GM23338 (cell line): ENCODE measurements around the gene C1QTNF1. TPM values are rescaled to one million over a fixed set of nuclear protein-coding genes. Genes with fewer than 3 reads are reported as not detected.

Source experiments
- ATAC-seq: fragments of 200-7000 bp; cut with Tn5 transposase; 3 replicates; pipeline ENCODE4 v1.9.1; 2020
- DNase-seq: peaks from one replicate; pipeline ENCODE4 v3.0.0-alpha.2; 2015; ENCODE audit warnings: low spot score
- H2AFZ ChIP-seq: fragments of 200-600 bp; sonication (generic); 2 replicates; pipeline ENCODE4 v1.8.0; 2016; ENCODE audit warnings: antibody characterized with exemption, mild to moderate bottlenecking, moderate library complexity
- H3F3A ChIP-seq: fragments of 200-600 bp; sonication (generic); replicated peaks from 2 replicates; pipeline ENCODE4 v1.8.0; 2017; ENCODE audit warnings: antibody characterized with exemption, mixed run types, low read depth
- H3K27ac ChIP-seq: fragments of 200-600 bp; sonication (generic); 2 replicates; pipeline ENCODE4 v1.6.1; 2016; ENCODE audit warnings: low read depth
- H3K27me3 ChIP-seq: fragments of 200-600 bp; sonication (generic); 2 replicates; pipeline ENCODE4 v1.8.0; 2016; ENCODE audit warnings: mild to moderate bottlenecking, mixed run types, moderate library complexity; ENCODE audit not compliant: insufficient read depth
- H3K36me3 ChIP-seq: fragments of 200-600 bp; sonication (generic); 2 replicates; pipeline ENCODE4 v1.8.0; 2016; ENCODE audit warnings: mild to moderate bottlenecking; ENCODE audit not compliant: insufficient read depth
- H3K4me1 ChIP-seq: fragments of 200-600 bp; sonication (generic); 2 replicates; pipeline ENCODE4 v1.8.0; 2016; ENCODE audit warnings: mild to moderate bottlenecking, moderate library complexity; ENCODE audit not compliant: insufficient read depth
- H3K4me2 ChIP-seq: fragments of 200-600 bp; sonication (generic); 2 replicates; pipeline ENCODE4 v1.7.1; 2017; ENCODE audit warnings: mixed run types
- H3K4me3 ChIP-seq: fragments of 200-600 bp; sonication (generic); 2 replicates; pipeline ENCODE4 v1.6.1; 2016; ENCODE audit warnings: mixed run types
- H3K79me2 ChIP-seq: fragments of 200-600 bp; sonication (generic); replicated peaks from 2 replicates; pipeline ENCODE4 v1.8.0; 2017; ENCODE audit warnings: mild to moderate bottlenecking; ENCODE audit not compliant: insufficient read depth
- H3K9me2 ChIP-seq: fragments of 200-600 bp; sonication (generic); 2 replicates; pipeline ENCODE4 v1.8.0; 2017; ENCODE audit not compliant: insufficient read depth
- H4K20me1 ChIP-seq: fragments of 200-600 bp; sonication (generic); replicated peaks from 2 replicates; pipeline ENCODE4 v1.8.0; 2017; ENCODE audit warnings: mild to moderate bottlenecking; ENCODE audit not compliant: insufficient read depth
- H3K27ac Mint-ChIP-seq: 2 replicates; pipeline ENCODE4 v1.8.0; 2020; ENCODE audit warnings: inconsistent platforms, mild to moderate bottlenecking, moderate library complexity, mixed read lengths
- H3K27me3 Mint-ChIP-seq: 3 replicates; pipeline ENCODE4 v1.8.0; 2022; ENCODE audit warnings: low read depth, mild to moderate bottlenecking, moderate library complexity, mixed read lengths, inconsistent platforms; ENCODE audit not compliant: insufficient read depth, poor library complexity
- H3K36me3 Mint-ChIP-seq: 3 replicates; pipeline ENCODE4 v1.8.0; 2021; ENCODE audit warnings: low read depth, mild to moderate bottlenecking, inconsistent platforms, moderate library complexity, mixed read lengths
- H3K4me1 Mint-ChIP-seq: 3 replicates; pipeline ENCODE4 v1.8.0; 2020; ENCODE audit warnings: mild to moderate bottlenecking, inconsistent platforms, mixed read lengths
- H3K4me3 Mint-ChIP-seq: 3 replicates; pipeline ENCODE4 v1.8.0; 2021; ENCODE audit warnings: moderate library complexity, mild to moderate bottlenecking, inconsistent platforms, mixed read lengths
- H3K9me3 Mint-ChIP-seq: 3 replicates; pipeline ENCODE4 v1.8.0; 2020; ENCODE audit warnings: moderate library complexity, mild to moderate bottlenecking, inconsistent platforms, mixed read lengths
- CREB1 ChIP-seq: fragments of 250-450 bp; sonication (Bioruptor Pico); IDR thresholded peaks from 2 replicates; pipeline ENCODE4 v1.5.0; 2020; ENCODE audit warnings: low read depth, mild to moderate bottlenecking, moderate library complexity
- CTCF ChIP-seq, 2 experiments: fragments of 200-600 bp in 1 of 2; sonication (generic) in 1 of 2; conservative IDR thresholded peaks; 2 replicates each; pipeline versions ENCODE4 v1.5.1 to v1.6.1; 2016 to 2017; ENCODE audit warnings: antibody characterized with exemption in 2 of 2, low read depth in 2 of 2, mild to moderate bottlenecking in 2 of 2, moderate library complexity in 1 of 2
- ETS1 ChIP-seq: IDR thresholded peaks from 2 replicates; pipeline ENCODE4 v1.6.1; 2016; ENCODE audit warnings: antibody characterized with exemption
- EZH2 ChIP-seq: fragments of 200-600 bp; sonication (generic); IDR thresholded peaks from one replicate; pipeline ENCODE4 v1.8.0; 2017; ENCODE audit warnings: antibody characterized with exemption, mild to moderate bottlenecking, low read depth; ENCODE audit not compliant: unreplicated experiment
- EZH2phosphoT487 ChIP-seq: fragments of 200-600 bp; sonication (generic); IDR thresholded peaks from one replicate; pipeline ENCODE4 v1.8.1; 2018; ENCODE audit warnings: antibody characterized with exemption; ENCODE audit not compliant: unreplicated experiment
- JUNB ChIP-seq: IDR thresholded peaks from one replicate; pipeline ENCODE4 v1.6.1; 2016; ENCODE audit warnings: antibody characterized with exemption; ENCODE audit not compliant: unreplicated experiment
- NANOG ChIP-seq: IDR thresholded peaks from 2 replicates; pipeline ENCODE4 v1.6.1; 2016; ENCODE audit warnings: antibody characterized with exemption, borderline replicate concordance
- POLR2AphosphoS5 ChIP-seq: IDR thresholded peaks from 2 replicates; pipeline ENCODE4 v1.6.1; 2016; ENCODE audit warnings: antibody characterized with exemption, low read depth
- STAT1 ChIP-seq: IDR thresholded peaks from one replicate; pipeline ENCODE4 v1.6.1; 2016; ENCODE audit warnings: antibody characterized with exemption; ENCODE audit not compliant: unreplicated experiment
- ZNF114 ChIP-seq: fragments of 250-450 bp; sonication (Bioruptor Pico); IDR thresholded peaks from 2 replicates; pipeline ENCODE4 v1.5.0; 2020; ENCODE audit warnings: mild to moderate bottlenecking, moderate library complexity
- ZNF331 ChIP-seq: fragments of 250-450 bp; sonication (Bioruptor Pico); IDR thresholded peaks from 2 replicates; pipeline ENCODE4 v1.5.0; 2020; ENCODE audit warnings: low read depth, mild to moderate bottlenecking, moderate library complexity
- polyA plus RNA-seq: library from polyadenylated mRNA; unstranded; fragments of >200 nt; fragmentation: Nextera tagmentation; extraction: Ambion mirVana; gene quantifications from 2 replicates; pipeline ENCODE4 v1.2.1, GENCODE V29; 2016
- total RNA-seq: library from RNA; depleted of rRNA; stranded (reverse); fragments of >200 nt; shearing (Covaris generic); gene quantifications from 2 replicates; pipeline ENCODE4 v1.2.3, GENCODE V29; 2014
- TF ChIP-seq, protein P1 (sequence below): IDR thresholded peaks from one replicate; pipeline ENCODE4 v1.6.1; 2018; ENCODE audit warnings: antibody characterized with exemption; ENCODE audit not compliant: unreplicated experiment

C1QTNF1 gene
- total and polyA plus RNA-seq, 2 experiments from 2014 or later, result 1.1 to 1.9 TPM

DNA sequence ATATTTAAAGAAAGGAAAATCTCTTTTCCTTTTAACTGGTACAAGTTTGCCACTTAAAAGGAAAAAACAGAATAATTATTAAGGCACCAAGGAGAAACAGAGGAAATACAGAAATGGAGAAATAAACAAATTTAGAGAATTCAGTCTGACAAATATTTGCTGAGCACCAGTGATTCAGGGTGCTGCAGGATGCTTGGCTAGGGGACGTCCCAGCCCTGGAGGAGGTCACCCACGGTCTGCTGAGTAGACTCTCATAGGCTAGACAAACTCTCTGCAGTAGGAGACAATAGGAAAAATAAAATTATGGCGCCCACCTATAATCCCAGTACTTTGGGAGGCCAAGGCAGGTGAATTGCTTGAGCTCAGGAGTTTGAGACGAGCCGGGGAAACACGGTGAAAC is 15.9 kb downstream of the C1QTNF1 start (continued):
- no peak for TF ChIP-seq ETS1
- TF ChIP-seq ZNF331, result no peak
- TF ChIP-seq CTCF (conservative IDR thresholded peaks at IDR 0.05; ENCODE audit: low read depth in 2 of 2), result no peak
- no peak for TF ChIP-seq NANOG
- TF ChIP-seq, protein P1, sequence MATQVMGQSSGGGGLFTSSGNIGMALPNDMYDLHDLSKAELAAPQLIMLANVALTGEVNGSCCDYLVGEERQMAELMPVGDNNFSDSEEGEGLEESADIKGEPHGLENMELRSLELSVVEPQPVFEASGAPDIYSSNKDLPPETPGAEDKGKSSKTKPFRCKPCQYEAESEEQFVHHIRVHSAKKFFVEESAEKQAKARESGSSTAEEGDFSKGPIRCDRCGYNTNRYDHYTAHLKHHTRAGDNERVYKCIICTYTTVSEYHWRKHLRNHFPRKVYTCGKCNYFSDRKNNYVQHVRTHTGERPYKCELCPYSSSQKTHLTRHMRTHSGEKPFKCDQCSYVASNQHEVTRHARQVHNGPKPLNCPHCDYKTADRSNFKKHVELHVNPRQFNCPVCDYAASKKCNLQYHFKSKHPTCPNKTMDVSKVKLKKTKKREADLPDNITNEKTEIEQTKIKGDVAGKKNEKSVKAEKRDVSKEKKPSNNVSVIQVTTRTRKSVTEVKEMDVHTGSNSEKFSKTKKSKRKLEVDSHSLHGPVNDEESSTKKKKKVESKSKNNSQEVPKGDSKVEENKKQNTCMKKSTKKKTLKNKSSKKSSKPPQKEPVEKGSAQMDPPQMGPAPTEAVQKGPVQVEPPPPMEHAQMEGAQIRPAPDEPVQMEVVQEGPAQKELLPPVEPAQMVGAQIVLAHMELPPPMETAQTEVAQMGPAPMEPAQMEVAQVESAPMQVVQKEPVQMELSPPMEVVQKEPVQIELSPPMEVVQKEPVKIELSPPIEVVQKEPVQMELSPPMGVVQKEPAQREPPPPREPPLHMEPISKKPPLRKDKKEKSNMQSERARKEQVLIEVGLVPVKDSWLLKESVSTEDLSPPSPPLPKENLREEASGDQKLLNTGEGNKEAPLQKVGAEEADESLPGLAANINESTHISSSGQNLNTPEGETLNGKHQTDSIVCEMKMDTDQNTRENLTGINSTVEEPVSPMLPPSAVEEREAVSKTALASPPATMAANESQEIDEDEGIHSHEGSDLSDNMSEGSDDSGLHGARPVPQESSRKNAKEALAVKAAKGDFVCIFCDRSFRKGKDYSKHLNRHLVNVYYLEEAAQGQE, result no peak

DNA sequence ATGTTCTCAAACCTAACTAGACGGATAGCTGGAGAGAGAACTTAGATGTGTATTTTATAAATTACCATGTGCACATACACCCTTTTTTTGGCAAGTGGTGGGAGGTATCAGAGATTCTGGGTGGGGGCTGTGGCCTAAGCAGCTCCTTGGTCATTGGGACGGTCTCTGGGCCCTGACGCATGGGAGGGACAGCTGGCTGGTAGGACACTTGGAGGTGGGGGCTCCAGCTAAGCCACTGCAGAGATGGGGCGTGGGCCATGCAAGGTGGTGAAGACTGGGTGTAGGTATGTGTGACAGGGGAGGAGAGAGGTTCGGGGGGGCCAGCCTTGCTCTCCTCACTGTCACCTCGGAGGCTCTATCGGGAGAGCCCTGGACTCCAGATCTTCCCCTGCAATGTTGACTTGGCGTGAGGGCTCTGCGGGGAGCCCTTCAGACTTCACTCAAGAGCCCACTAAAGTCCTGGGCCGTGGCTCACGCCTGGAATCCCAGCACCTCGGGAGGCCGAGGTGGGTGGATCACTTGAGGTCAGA is 17.1 kb downstream of the C1QTNF1 start:
- H3K27ac Mint-ChIP-seq, result no peak overlapping the region
- no peak overlapping the region for H3K4me2 ChIP-seq
- no peaks in the 10 kb centered on the region for H3K36me3 ChIP-seq
- H3K36me3 Mint-ChIP-seq, result no peaks in the 10 kb centered on the region; the same call in 2 of the 3 replicates
- no peak overlapping the region for H3K27ac ChIP-seq
- H3K27me3 Mint-ChIP-seq, result peaks cover 12% of the 10 kb centered on the region
- no peaks in the 10 kb centered on the region for H3K4me1 ChIP-seq
- peaks cover 5% of the 10 kb centered on the region; the same call in 1 of the 3 replicates for H3K9me3 Mint-ChIP-seq
- no peaks in the 10 kb centered on the region for H3K79me2 ChIP-seq
- no peak overlapping the region for H2AFZ ChIP-seq
- ATAC-seq, result no peak
- no peak for DNase-seq
- TF ChIP-seq STAT1 (no peak), ZNF114 (CRISPR knock-in tag) (no peak), CTCF (conservative IDR thresholded peaks at IDR 0.05; ENCODE audit: low read depth in 2 of 2) (no peak), CREB1 (CRISPR knock-in tag) (no peak), ETS1 (no peak), ZNF331 (no peak), POLR2AphosphoS5 (no peak), EZH2 (no peak), EZH2phosphoT487 (no peak), NANOG (no peak), JUNB (no peak)
- TF ChIP-seq, protein P1, result no peak
- H4K20me1 ChIP-seq, result no peaks in the 10 kb centered on the region
- no peaks in the 10 kb centered on the region; the same call in 2 of the 3 replicates for H3K4me1 Mint-ChIP-seq
- H3F3A ChIP-seq, result peaks cover 9% of the 10 kb centered on the region
- H3K4me3 ChIP-seq, result no peak overlapping the region
- H3K27me3 ChIP-seq, result no peaks in the 10 kb centered on the region
- H3K9me2 ChIP-seq, result no peaks in the 10 kb centered on the region
- H3K4me3 Mint-ChIP-seq, result no peak overlapping the region
